ENCODE data around the gene KRTAP10-1.

DNA sequence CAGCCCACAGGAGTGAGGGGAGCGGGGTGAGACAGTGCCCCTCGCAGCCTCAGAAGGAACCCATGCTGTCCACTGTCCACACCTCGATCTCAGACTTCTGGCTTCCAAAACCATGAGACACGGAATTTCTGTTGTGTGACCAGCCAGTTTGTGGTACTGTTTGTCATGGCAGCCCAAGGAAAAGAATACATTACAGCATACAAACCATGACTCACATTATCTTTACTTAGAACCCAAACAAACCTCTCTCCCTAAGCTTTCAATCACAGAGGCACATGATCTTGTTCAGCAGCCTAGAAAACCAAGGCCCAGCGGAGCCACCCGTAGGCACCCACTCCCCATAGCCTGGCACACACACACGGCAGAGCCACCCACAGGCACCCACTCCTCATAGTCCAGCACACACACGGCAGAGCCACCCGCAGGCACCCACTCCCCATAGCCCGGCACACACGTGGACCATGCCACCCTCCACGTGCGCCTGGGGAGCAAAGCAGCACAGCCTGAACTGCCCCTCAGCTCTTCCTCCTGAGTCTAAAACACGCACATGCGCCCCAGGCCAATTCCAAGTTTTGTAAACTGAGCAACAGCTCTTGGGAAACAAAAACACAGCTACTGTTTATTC, 33.1 kb upstream of the KRTAP10-1 start:
- TF ChIP-seq CTCF (IDR thresholded peaks at IDR 0.05; ENCODE audit: low read depth, low read length, missing input control) (no peak), GABPA (IDR thresholded peaks at IDR 0.05 in 1 of 2, conservative IDR thresholded peaks at IDR 0.05 in 1 of 2) (no peak), SP1 (IDR thresholded peaks at IDR 0.05) (no peak), MAX (IDR thresholded peaks at IDR 0.05) (no peak), RXRA (IDR thresholded peaks at IDR 0.05) (no peak), TAF1 (conservative IDR thresholded peaks at IDR 0.05) (no peak), FOXA1 (IDR thresholded peaks at IDR 0.05) (no peak), ZBTB33 (IDR thresholded peaks at IDR 0.05) (no peak)
- TF ChIP-seq, protein P1, sequence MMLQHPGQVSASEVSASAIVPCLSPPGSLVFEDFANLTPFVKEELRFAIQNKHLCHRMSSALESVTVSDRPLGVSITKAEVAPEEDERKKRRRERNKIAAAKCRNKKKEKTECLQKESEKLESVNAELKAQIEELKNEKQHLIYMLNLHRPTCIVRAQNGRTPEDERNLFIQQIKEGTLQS (IDR thresholded peaks at IDR 0.05): no peak

Data from liver (tissue), 3 donors.